Erythroblast (primary cell): Measurements from ENCODE around the gene IL17REL.

ENCODE experiments used
- GATA1 ChIP-seq: IDR thresholded peaks from 2 replicates; pipeline ENCODE4 v1.6.1; 2011; ENCODE audit warnings: low read depth, mild to moderate bottlenecking, control low read depth, low read length, moderate library complexity
- POLR2A ChIP-seq: IDR thresholded peaks from 2 replicates; pipeline ENCODE4 v1.6.1; 2011; ENCODE audit warnings: mild to moderate bottlenecking, low read length

- TF ChIP-seq POLR2A (no peak), GATA1 (no peak)
Measured at GRCh38 chr22:49959782-49960158, 52.8 kb downstream of the IL17REL start.
